H1 (cell line): Measurements from ENCODE around the gene PPIA. TPM values are rescaled to one million over a fixed set of nuclear protein-coding genes. Genes with fewer than 3 reads are reported as not detected.

Experiments
- EP300 ChIP-seq, 2 experiments: IDR thresholded peaks; 1 replicate in 1 of 2; 2 replicates in 1 of 2; pipeline ENCODE4 v1.6.1; 2011 to 2012; ENCODE audit warnings: low read depth in 2 of 2, low read length in 2 of 2, mild to moderate bottlenecking in 2 of 2, borderline replicate concordance in 1 of 2, inconsistent platforms in 1 of 2, moderate library complexity in 1 of 2
- JUN ChIP-seq: IDR thresholded peaks from 2 replicates; pipeline ENCODE4 v1.6.1; 2011; ENCODE audit warnings: low read depth, mild to moderate bottlenecking, improper control_type of control experiment, low read length
- POLR2A ChIP-seq, 2 experiments: IDR thresholded peaks; 1 replicate in 1 of 2; 2 replicates in 1 of 2; pipeline ENCODE4 v1.6.1; 2011; ENCODE audit warnings: low read depth in 2 of 2, low read length in 2 of 2, mild to moderate bottlenecking in 2 of 2; ENCODE audit errors: control extremely low read depth in 1 of 2
- RNF2 ChIP-seq: fragments of 200-900, 300-1000 bp; sonication (generic); IDR thresholded peaks from 2 replicates; pipeline ENCODE4 v1.7.1; 2016; ENCODE audit warnings: borderline replicate concordance, low read depth, mild to moderate bottlenecking, antibody characterized with exemption, low read length; ENCODE audit not compliant: poor library complexity, severe bottlenecking; ENCODE audit errors: missing control alignments
- SIRT6 ChIP-seq: IDR thresholded peaks from one replicate; pipeline ENCODE4 v1.7.1; 2012; ENCODE audit warnings: low read length, inconsistent platforms
- polyA plus RNA-seq, 7 experiments: library from polyadenylated mRNA; depleted of rRNA in 3 of 7; stranded (reverse) in 5 of 7; unstranded in 2 of 7; fragments of >200 nt in 5 of 7; fragments of 200-250 nt in 2 of 7; gene quantifications; 1 replicate in 5 of 7; 2 replicates in 1 of 7; 4 replicates in 1 of 7; pipeline versions ENCODE4 v1.2.1 to v1.2.3, GENCODE V29; 2011 to 2013; ENCODE audit warnings: missing spikeins in 2 of 7, mixed read lengths in 2 of 7
- total RNA-seq: library from RNA; stranded (reverse); fragmentation: NEBNext Ultra II Directional; extraction: Animal tissue kit (Norgen Biotek cat#: 25700); gene quantifications from 2 replicates; pipeline ENCODE4 v1.2.1, GENCODE V29; 2021

Gene PPIA
- total and polyA plus RNA-seq, 2 of the 8 experiments (the other 6 are each of a cell fraction or from before 2014, with no cell fraction given) = 2,865 to 5,394 TPM

GRCh38 chr7:44802418-44803025 lies 6.0 kb downstream of the PPIA start (continued):
- TF ChIP-seq EP300 (IDR thresholded peaks at IDR 0.05; ENCODE audit: borderline replicate concordance in 1 of 2, low read depth in 2 of 2, low read length in 2 of 2) = no peak
- no peak for TF ChIP-seq RNF2
- no peak for TF ChIP-seq JUN
- peak; percentile 57 to 69 for TF ChIP-seq POLR2A (IDR thresholded peaks at IDR 0.05; ENCODE audit: control extremely low read depth in 1 of 2, low read depth in 2 of 2, low read length in 2 of 2)
- no peak for TF ChIP-seq SIRT6
